IPS-NIHi7 (cell line): ENCODE data around the gene DOCK2.
A peak's percentile ranks its signal among the peaks of the same experiment; 100 is the strongest.
"Not testable (repeated sequence)": the region's sequence is repeated elsewhere in the genome, so short reads cannot be mapped to it uniquely, and the experiment has no call there.

Experiments
- DNase-seq: peaks from one replicate; pipeline ENCODE4 v3.0.0; 2012; ENCODE audit warnings: mixed read lengths; ENCODE audit errors: extremely low spot score

Gene DOCK2

DNA sequence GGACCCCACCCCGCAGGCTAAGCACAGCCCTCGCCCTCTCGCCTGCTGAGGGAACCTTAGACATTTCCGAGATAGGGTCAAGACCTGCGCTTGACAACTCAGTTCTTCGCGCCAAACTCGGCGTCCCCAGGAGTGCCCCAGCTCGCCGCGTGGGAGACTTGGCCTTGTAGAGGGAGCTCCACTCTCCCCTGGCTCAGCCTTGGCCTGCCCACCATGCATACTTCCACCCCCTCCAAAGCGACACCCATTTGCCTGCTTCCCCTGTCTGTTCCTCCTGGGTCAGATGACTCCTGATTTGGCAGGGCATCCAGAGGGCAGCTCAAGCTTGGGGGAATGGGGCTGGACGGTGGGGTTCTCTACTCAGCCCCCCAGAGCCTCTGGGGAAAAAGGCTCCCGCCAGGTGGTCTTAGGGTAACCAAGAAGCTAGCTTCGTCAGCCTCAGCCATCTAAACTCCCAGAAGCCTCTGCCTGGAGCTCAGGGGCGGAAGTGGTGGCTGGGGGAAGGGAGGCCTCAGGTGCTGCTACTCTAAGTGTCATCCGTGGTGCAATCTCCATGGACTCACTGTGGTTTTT, 560 bp downstream of the DOCK2 start:
- DNase-seq, result peak; percentile 34

DNA sequence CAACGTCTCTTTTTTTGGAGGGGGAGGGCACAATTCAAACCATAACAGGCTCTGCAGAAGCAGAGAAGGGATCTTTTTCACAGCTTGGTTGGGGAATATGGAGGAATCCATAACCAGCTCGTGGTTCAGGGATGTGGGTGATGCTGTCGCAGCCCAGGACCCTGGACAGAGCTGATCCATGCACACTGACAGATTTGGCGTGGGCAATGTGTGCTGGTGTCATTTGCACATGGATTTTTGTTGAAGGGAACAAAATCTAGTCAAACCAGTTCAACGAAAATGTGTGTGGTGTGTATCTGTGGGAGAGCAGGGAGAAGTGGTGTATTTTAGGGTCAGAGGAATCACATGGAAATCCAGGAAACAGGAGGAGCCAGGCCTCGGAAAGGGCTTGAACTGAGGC, 4.2 kb downstream of the DOCK2 start:
- DNase-seq, result peak; percentile 55

DNA sequence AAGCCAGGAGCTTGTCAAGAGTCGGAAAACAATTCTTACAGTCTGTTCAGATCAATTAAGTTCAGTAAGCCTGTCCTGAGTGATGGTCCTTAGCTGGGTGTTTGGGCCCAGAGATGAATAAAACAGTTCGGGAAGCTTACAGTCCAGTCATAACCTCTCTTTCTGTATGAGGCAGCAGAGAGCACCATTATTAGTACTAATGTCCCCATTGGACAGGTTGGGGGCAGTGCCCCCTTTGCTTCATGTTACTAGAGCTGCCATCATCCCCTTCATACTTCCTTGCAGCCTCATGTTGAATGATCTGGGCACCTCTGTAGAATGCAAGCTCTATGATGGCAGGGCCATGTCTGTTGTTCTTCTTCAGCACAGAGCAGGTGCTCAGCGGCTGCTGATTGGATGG, 9.8 kb downstream of the DOCK2 start:
- no peak for DNase-seq

DNA sequence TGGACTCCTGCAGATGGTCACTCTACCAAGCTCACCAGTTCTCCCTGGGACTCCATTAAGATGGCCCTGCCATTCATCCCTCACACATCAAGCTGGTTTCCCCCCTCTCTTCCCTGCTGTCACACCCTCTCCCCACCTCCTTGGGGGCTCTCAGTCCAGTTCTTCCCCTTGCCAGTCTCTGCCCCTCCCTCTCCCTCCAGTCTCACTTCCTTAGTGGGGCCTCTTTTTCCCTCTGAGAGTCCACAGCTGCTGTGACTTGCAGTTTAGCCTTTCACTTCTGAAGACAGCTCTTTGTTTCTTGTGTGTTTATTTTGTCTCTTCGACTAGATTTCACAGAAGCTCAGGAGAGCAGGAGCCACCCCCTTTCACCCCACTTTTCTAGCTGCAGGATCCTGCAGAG, 10.5 kb downstream of the DOCK2 start:
- no peak for DNase-seq

DNA sequence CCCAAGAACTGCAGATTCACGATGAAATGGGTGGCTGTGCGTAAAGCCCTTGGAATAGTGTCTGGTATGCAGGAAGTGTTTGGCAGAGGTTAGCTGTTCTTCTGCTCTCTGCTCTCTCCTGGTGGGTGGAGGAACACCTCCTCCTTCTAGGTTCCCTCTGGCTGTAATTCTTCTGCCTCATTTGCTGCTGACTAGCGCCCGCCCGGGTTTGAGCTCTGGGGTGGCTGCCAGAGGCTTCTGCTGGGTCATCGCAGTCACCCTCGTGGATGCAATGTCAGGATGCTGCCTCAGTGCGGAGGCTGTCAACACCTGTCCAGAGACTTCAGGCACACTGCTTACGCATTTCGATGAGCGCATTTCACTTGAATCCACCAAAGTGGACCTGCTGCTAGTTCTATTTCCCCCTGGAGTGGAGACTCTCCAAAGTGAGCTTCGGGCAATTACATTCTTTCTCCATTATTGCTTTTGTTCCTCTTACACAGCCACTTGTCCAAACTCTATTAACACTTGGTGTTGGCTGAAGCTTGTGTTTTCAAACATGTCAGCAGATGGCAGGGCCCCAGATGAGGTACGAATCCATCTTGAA, 11.7 kb downstream of the DOCK2 start:
- no peak for DNase-seq

DNA sequence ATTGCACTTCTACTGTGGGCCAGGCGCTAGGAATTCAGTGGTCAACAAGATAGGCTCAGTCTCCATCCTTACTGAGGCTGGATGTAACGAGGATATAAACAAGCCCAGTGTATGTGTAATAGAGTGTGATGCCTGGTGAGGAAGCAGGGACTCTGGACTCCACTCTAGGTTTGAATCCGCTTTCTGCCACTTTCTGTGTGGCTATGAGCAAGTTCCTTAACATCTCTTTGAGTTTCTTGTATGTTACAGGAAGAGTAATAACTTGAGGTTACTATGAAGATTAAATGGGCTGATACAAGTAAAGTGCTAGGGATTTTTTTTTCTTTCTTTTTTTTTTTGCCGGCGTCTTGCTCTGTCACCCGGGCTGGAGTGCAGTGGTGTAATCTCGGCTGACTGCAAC, 12.4 kb downstream of the DOCK2 start:
- DNase-seq, result no peak

DNA sequence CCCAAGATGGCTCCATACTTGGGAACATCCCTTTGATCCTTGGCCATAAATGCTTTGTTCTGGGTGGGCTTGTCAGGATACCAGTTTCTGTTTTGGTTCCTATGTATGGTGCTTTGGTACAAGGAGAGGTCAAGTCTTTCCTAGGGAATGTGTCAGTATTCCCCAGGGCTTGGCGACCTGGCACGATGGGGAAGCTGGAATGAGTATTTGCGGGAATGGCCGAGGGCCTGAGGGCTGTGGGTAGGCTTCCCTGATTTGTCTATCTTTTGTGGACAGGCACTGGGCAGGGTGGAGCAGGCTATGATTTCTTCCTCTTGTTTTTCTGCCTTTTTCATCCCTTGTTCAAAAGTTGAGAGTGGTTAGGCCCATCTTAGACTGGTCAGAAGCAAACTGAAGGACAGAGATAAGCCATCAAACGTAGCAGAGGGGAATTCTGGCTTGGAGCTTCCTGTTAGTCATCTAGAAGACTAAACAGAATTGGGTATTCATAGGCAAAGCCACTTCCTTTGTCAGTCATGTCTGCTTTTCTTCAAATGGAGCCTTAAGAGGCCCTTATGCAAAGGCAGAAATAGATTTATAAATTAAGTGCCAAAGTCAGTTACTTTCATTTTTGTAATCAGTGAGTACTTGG, 13.7 kb downstream of the DOCK2 start:
- DNase-seq, result no peak

DNA sequence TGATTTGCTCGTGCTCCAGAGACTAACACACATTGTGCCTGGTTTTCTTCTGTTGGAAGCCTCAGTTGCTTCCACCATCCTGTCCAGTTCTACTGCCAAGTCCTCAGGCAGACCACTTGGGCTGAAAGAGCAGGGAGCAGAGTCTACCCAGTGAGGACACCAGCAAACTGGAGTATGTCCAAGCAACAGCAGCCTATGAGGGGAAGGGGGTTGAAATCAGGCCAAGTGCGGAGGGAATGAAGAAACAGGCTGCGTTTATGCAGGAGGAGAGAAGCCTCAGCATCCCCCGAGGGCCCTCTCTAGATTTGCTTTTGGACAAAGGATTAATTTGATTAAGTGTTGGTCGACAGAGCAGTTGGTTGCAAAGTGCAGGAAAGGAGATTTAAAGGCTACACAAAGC, 14.5 kb downstream of the DOCK2 start:
- no peak for DNase-seq

DNA sequence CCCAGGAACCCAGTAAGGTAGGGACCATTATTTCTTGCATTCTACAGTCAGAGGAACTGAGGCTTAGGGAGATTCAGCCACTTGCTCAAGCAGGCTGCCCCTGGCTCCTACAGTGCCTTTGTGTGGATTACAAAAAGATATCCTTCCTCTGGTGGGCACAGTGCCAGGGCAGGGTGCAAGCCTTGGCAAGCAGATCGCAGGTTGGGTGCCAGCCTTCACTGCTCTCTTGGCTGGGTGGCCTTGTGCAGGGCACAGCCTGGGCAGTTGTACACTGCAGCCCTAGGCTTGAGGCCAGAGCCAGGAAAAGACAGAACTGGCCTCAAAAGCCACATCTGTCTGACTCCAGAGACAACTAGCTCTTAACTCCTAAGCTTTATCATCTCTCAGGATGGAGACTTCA, 15.0 kb downstream of the DOCK2 start:
- no peak for DNase-seq

DNA sequence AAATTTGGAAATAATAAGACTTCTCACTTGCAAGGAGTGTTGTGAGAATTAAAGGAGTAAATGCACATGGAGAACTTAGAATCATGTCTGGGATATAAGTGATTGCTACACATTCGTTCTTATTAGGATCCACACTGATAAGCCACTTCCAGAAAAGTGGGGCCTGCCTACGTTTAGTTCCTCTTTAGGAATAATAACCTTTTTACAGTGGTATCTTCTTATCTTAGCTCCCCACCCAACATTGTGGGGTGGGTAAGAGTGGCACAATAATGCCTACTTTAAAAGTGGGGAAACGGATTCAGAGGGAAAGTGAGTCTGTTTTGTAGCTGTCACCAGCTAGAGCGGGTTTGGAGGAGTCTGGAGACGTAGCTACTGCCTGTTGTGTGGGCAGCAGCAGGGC, 16.0 kb downstream of the DOCK2 start:
- no peak for DNase-seq

DNA sequence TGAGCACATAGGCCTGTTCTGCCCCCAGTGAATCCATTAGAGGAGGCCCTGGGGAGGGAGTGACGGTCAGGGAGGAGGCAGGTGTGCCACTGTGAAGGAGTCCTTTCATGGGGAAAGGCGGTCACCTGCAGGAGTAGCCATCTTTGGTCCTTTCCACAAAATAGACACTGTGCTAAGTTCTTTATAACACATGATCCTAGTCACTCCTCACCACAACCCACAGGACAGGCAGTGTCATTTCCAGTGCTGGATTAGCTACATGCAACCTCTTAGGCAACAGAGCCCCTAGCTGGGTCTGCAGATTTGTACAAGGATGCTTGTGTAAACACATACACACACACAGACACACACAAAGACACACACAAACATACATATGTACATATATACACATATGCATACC, 18.3 kb downstream of the DOCK2 start:
- DNase-seq, result no peak

DNA sequence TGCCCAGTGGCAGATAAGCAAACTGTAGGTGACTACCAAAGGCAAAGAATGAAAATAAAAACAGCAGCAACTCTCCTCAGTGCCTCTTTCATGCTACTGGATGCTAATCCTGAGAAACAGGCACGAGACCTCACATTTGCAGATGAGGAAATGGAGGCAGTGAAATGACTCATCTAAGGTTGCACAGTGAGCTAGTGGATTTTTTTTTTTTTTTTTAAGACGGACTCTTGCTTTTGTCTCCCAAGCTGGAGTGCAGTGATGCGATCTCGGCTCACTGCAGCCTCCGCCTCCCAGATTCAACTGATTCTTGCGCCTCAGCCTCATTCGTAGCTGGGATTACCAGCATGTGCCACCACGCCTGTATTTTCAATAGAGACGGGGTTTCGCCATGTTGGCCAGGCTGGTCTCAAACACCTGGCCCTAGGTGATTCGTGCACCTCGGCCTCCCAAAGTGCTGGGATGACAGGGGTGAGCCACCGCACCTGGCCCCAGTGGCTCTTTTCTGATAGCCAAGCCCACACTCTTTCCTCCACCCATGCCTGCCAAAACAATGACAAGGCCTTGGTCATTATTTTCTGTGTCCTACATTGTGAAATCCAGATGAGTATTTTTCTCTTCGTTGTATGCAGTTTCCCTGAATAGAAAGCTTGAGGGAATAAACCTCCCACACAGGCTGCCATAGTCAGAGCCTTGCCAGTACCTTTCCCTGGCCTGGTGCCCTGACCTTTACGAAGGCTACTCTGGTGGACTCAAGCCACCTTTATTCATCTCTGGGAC, 19.2 kb downstream of the DOCK2 start:
- DNase-seq, result no peak

DNA sequence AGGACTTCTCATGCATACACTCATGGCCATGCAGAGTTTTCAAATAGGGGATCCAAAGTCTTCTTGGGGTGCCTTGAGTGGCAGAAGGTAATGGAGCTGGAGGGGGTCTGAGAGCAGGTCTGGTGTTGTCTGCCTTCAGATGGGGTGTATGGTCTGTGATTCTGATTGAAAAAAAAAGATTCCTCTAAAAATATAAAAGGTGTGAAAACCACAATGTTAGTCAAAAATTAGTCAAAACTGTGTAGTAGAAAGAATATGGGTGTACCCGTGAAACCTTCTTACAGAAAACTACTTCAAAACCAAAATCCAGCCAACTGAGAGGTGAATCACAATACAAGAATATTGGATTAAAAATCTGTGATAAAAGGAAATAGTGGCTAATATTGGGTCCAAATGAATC, 20.1 kb downstream of the DOCK2 start:
- no peak for DNase-seq

DNA sequence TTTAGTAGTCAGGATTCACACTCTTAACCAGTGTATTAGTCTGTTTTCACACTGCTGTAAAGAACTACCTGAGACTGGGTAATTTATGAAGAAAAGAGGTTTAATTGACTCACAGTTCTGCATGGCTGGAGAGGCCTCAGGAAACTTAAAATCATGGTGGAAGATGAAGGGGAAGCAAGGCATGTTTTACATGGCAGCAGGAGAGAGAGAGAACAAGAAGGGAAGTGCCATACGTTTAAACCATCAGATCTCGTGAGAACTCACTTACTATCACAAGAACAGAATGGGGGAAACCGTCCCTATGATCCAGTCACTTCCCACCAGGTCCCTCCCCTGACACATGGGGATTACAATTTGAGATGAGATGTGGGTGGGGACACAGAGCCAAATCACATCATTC, 25.4 kb downstream of the DOCK2 start:
- not testable (repeated sequence) for DNase-seq

DNA sequence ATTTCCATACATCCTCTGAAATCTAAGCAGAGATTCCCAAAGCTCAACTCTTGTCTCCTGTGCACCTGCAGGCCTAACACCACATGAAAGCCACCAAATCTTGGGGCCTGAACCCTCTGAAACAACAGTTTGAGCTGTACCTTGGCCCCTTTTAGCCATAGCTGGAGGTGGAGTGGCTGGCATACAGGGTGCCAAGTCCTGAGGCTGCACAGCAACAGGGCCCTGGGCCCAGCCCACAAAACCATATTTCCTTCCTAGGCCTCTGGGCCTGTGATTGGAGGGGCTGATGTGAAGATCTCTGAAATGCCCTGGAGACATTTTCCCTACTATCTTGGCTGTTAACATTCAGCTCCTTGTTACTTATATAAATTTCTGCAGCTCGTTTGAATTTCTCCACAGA, 26.5 kb downstream of the DOCK2 start:
- DNase-seq, result no peak

DNA sequence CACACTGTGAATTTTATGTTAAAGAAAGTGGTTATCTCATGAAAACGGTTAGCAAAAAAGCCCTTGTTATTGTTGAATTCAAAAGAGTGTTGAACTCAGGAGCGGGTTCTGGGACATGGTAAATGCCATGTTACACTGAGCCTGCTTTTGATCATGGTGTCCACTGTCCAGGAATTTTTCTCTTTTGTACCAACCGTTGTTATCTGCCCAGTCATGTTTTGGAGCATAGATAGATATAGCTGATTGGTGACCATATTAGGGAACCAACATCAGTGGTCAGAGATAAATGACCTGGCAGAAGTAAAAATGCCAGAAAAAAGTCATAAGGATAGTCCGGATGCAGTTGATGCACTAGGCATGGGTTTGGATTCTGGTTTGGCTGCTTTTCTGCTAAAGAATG, 29.3 kb downstream of the DOCK2 start:
- DNase-seq, result no peak

DNA sequence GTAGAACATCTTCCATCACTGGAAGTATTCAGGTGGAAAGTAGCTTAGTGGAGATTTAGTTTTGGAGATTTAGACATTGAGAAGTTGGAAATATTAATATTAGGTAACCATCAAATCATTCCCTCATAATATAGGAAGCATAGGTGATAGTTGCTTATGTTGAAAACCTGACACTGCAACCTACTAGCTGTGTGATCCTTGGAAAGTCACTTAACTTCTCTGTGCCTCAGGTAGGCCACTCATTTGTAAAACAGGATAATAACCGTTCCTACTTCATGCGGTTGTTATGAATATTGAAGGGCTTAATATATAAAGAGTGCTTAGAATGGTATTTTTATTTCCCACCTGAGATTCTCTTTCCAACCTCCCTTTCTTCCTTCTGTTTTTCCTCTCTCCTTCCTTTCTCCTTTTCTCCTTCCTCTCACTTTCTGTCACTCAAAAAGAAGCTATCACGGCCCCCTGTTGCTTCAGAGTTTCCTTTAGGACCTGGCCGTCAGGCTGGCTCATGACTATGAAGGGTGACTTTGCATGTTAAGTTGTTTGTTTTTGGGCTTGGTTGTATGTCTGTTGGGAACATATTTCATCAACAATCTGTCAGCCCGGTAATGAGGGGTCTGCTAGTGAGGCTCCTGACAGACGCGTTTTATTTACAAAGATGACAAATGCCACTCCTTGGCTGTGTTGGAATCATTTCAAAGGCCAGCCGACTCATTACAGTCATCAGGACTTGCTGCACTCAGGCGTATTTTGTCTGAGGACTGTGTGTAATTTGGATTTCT, 31.0 kb downstream of the DOCK2 start:
- no peak for DNase-seq

DNA sequence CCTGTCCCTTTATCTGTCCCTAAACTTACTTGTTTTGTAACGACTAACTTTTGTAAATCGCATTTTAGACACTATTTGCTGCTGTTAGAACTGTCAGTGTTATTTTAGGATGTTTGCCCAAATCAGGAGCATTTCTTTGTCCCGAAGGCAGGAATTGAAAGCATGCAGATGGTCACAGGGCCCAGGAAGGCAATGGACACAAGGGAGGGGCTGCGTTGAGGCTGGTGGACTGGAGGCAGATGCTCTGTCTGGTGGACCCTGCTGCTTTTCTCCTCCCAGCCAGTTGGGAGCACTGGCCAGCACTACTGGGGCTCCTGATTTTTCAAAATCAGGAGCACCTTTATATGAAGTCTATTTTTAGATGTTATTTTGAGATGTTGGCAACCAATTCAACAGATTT, 31.7 kb downstream of the DOCK2 start:
- DNase-seq, result peak; percentile 42

DNA sequence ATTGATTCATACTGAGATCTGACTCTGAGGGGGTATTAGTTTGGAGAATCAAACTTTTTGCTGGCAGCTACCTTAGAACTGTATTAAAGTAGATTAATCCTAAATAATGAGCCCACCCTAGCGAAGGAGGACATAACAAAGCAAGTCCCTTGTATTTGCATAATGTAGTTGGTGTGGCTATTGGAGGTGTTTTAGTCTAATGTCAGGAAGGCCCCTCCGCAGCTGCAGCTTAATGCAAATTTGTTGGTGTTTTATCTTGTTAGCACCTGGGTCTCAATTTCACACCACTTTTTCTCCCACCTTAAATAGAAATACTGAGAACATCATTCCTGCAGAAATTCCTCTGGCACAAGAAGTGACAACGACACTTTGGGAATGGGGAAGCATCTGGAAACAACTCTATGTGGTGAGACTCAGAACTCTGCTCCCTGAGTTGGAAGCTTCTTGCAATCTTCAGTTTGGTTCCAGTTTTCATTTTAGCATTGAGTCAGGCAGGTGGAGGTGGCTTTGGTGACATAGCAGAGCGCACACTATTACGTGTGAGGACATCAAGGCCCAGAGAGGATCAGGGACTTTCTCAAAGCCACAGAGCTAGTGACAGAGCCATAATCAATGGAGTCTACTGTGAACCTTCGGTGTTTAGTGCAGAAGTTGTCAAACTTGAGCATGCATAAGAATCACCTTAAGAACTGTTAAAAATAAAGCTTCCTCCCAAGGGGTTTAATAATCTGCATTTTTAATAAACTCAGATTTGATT, 33.9 kb downstream of the DOCK2 start:
- no peak for DNase-seq

DNA sequence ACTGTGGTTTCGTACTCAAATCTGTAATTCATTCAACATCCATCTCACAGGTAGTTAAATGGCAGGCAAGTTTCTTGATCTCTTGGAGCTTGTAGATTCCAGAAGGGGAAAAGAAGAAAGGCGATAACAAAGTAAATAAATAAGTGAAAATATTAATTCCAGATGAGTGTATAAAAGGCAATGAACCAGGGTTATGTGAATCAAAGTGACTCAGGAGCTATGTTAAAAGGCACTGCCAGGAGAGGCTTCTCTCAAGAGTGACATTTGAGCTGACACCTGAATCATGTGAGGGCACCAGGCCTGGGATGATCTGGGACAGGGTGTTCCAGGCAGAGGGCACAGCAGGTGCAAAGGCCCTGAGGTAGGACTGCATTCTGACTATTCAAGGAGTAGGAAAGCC, 45.0 kb downstream of the DOCK2 start:
- no peak for DNase-seq

DNA sequence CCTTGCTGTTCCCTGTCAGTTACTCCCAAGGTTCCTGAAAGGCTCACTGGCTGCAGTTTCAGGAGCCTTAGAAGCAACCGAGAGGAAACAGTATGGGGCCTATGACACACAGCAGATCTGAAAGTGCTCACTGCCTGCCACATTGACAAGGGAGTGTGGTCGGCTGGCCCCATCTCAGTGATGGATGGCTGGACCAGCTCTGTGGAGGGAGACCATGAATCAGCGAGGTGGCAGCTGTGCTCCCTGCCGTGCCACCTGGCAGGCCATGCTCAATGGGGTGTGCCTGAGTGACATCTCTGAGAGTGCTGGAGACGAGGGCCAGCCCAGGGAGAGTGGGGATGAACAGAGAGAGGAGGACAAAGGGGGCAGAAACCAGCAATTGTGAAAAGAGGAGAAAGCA, 49.1 kb downstream of the DOCK2 start:
- DNase-seq, result no peak

DNA sequence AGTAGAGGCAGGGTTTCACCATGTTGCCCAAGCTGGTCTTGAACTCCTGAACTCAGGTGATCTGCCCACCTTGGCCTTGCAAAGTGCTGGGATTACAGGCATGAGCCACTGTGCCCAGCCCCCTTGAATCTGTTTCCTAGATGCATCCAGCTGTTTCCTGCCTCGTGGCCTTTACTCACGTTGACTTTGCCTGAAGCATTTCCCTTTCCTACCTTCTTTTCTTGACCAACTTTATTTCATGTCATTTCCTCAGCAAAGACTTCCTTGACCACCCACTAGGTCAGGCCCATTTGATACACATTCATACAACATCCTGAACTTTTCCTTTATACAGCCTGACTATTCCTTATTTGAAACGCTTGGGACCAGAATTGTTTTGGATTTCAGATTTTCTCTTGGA, 51.0 kb downstream of the DOCK2 start:
- no peak for DNase-seq
